NCI-H2227 treated with DMSO at 0.1 percent for 48 hours (cell line): ENCODE results near the gene DCBLD1.
"Not testable (repeated sequence)": the region's sequence is repeated elsewhere in the genome, so short reads cannot be mapped to it uniquely, and the experiment has no call there.

Experiments used
- DNase-seq: peaks from one replicate; lab custom pipeline; 2025; lab: John Stamatoyannopoulos, UW

Gene DCBLD1

GRCh38 chr6:117482240-117483003 is at the start of gene DCBLD1:
Gene DCBLD1 (plus strand): TSS chr6:117482674. CDS start chr6:117482782, 108 bp downstream.
- DNase-seq: peak; percentile 38

DNA sequence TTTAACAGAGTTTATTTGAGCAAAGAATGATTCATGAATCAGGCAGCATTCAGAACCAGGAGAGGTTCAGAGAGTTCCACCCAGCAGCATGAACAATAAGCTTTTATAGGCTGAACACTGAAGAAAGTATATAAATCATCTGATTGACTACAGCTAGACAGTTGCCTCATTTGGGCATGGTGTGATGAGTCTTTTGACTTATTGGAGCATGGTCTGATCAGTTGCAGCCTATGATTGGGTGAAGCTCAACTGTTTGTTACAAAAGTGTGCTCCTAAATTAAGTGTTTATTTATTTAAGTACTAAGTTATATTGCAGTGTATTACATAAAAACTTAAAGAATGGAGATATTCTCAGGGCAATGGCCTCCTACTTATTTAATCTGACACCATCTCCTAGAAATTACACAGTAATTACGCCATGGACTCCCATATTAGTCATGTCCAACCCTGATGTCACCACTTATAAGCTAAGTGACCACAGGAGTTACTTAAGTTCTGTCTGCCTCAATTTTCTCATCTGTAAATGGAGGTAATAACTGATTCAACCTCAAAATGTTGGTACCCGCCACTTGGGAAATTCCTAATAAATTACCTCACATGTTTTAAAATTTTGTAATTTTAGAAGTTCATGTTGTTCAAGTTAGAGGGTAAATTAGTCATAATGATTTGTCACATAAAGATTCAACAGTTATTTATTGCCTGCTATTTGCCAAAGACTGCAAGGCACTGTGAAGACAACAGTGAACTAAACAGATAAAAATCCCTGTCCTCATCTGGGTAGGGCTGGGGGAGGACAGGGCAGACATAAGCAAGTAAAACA is 41.6 kb upstream of the DCBLD1 start:
- DNase-seq: no peak

DNA sequence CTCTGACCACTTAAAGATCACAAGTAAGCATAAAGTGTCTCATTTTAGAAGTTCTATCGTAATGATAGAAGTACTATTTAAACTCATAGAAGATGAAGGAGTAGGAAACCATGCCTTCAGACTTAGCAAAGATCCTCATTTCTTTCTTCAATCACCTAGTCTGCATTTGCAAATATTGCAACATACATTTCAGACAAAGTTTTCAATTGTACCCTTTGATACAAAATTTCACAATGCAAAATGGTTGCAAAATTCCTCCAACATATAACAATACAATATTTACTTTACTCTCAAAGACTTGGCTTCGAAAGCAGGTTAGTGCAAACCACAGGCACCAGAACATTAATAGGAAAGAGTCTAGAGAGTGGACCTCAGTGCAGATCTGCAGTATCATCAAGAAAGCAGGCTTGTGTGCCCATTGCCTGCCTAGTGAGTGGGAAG is 40.6 kb upstream of the DCBLD1 start:
- DNase-seq: no peak

- not testable (repeated sequence) for DNase-seq
These were observed 40.2 kb upstream of the DCBLD1 start for GRCh38 chr6:117442313-117442712.

DNA sequence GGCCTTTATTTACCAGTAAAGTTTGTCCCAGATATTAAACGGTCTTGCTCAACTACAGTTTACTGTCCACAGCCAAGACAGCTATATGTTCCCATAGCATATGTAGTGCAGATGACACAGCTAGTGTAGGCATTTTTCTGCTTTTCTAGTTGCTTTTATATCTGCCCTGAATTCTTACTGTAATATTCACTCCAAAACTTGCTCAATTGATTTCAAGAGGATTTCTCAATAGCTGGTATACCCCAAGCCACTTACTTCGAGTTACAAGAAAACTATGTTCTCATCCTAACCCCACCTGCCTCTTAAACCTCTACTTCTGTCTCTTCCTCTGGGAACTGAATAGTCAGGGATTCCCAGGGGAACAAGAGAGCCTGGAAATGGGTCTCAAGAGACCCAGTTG is 37.9 kb upstream of the DCBLD1 start:
- no peak for DNase-seq

DNA sequence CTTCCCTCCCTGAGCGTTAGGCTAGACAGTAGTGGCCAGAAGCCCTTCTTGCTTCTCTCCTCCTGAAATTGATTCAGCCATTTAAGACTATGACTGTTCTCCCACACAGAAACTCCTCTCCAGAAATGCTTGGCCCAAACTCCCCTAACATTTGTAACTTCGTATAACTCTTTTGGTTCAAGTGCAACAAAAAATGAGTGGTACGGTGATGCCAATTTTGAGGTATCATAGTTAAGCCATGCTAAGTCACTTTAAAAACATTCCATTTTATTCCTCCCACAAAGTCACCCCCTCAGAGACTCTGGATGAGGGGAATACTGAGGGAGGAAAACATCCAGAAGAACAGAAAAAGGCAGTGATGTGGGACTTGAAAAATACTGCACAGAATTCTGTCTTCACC is 35.6 kb upstream of the DCBLD1 start:
- no peak for DNase-seq

DNA sequence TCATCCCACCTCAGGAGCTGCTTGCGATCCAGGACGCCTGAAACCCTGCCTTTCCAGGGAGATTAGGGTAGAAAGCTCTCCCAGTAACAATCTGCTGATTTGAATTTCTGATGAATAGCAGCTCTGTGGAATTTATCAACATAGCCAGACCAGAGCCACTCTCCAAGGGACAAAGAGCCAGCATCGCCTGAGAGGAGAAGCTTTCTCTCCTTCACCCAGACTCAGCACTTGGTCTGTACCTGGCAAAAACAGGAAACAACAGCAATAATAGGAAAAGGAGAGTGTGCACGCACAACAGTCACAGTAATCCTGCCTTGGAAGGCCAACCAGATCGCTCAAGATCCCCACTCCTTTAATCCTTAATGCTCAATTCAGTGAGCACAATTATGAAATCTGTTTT is 34.5 kb upstream of the DCBLD1 start:
- DNase-seq: no peak

- DNase-seq: no peak
These were observed 33.6 kb upstream of the DCBLD1 start for GRCh38 chr6:117448732-117449485.

DNA sequence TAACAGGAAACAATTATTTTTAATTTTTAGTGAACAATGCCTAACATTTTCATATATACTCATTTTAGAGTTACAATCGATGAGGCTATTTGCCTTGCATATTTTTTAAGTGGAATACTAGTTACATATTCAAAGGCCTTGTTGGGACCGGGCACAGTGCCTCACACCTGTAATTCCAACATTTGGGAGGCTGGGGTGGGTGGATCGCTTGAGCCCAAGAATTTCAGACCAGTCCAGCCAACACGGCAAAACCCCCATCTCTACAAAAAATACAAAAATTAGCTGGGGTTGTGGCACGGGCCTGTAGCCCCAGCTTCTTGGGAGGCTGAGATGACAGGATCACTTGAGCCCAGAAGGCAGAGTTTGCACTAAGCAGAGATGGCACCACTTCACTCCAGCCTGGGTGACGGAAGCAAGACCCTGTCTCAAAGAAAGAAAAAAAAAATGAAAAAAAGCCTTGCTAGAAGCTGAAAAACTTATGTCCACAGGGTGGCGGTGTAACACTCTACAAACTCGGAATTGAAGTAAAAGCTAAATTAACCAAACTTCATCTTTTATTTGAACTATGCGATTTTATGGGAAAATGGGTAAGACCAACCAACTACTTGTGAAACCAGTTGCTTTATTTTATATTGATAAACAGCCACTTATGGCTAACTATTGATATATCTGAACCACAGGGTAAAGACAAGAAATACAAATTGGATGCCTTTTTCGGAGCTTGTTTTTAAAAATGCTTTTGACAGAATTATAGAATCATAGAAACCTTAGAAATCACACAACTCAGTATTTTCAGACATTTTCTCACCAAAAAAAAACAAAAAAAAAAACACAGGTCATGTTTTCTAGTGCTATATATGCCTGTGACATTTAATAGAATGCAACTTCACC is 32.7 kb upstream of the DCBLD1 start:
- DNase-seq: peak; percentile 34

- DNase-seq: no peak
These were observed 30.8 kb upstream of the DCBLD1 start for GRCh38 chr6:117451671-117452070.

- DNase-seq: no peak
These were observed 26.2 kb upstream of the DCBLD1 start for GRCh38 chr6:117456250-117456649.

DNA sequence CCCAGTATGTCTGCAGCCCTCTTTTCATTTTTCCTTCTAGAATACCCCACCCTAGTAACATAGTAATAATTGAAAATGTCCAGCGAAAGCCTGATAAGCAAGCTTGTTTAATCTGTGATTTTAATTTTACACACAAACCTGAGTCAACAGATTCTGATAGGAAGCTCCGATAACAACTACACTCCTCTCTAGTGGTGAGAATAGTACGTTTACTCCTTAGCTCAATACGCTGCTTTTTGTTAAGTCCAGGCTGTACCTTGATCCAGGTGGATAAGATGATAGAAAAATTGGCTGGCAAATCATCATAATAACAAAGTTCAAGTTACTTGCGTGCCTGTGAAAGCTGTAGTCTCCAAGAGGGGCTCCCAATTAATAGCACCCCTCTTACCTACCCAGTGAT is 25.5 kb upstream of the DCBLD1 start:
- no peak for DNase-seq

GRCh38 chr6:117459204-117459944 is 23.1 kb upstream of the DCBLD1 start:
- no peak for DNase-seq

- no peak for DNase-seq
These were observed 18.5 kb upstream of the DCBLD1 start for GRCh38 chr6:117463762-117464665.

GRCh38 chr6:117464700-117465099 is 17.8 kb upstream of the DCBLD1 start:
- no peak for DNase-seq

DNA sequence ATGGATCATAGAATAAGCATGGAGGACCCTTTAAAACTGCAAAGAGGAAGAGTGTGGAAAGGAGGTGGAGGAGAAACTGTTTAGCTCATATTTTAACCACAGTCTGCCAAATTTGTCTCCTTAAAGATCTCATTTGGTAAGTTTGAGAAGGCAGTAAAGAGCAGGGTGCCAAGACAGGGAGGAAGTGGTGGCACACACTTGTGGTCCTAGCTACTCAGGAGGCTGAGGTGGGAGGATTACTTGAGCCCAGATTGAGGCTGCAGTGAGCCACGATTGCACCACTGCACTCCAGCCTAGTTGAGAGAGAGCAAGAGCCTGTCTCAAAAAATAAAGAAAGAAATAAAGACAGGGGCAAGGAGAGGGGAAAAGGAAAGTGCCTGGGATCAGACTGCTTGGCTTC is 16.8 kb upstream of the DCBLD1 start:
- no peak for DNase-seq

DNA sequence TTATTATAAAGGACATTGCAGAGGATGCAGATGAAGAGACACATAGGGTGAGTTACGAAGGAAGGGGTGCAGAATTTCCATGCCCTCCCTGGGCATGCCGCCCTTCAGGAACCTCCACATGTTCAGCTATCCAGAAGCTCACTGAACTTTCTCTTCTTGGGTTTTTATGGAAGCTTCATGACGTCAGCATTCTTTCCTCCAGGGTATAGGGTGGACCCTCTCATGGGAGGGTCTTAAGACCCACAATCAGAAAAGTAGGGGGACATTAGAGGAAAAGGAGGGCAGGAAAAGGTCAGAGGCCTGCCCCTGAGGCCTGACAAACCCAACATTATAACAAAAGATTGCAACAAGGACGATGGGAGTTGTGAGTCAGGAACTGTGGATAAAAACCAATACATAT is 14.6 kb upstream of the DCBLD1 start:
- DNase-seq: no peak

DNA sequence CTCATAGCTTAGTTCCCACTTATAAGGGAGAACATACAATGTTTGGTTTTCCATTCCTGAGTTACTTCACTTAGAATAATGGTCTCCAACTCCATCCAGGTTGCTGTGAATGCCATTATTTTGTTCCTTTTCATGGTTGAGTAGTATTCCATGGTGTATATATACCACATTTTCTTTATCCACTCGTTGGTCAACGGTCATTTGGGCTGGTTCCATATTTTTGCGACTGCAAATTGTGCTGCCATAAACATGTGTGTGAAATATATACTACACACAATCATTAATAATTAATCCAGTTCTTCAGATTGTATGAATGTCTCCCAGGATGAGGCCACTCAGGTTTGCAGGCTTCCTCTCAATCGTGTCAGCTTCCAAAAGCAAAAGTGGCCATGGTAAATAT is 13.9 kb upstream of the DCBLD1 start:
- not testable (repeated sequence) for DNase-seq

DNA sequence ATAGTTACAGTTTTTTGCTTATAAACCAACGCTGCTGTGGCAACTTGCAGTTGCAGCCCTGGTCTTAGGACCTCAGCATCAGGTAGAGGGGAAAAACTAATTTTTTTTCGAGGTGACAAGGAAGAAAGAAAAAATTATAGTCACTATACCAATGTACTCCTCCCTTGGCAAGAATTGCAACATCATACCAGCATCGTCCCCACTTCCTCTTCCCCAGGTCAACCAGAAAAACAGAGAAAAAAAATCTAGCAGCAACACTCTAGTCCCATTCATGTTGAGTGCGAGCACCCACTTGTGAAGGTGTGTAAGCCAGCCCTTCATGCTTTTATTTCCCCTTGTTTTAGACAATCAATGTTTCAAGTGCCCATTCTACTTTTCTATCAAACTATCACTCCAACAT is 13.1 kb upstream of the DCBLD1 start:
- DNase-seq: no peak

GRCh38 chr6:117469791-117470190 is 12.7 kb upstream of the DCBLD1 start:
- DNase-seq: no peak
